ENCODE data around the gene MED13L.

GRCh38 chr12:116133149-116133548 lies 144.3 kb downstream of the MED13L start:
- TF ChIP-seq CTCF (IDR thresholded peaks at IDR 0.05) (no peak), POLR2A (IDR thresholded peaks at IDR 0.05) (no peak)

Data from lower leg skin (tissue), 3 donors.